T-helper 1 cell treated with Interleukin-12 subunit alpha and Interleukin-12 subunit beta and Interleukin-4 antibody, amounts not matched to agents 30 ng/mL and 1 ng/mL, for 36 hours (primary cell): ENCODE measurements around the gene FMN1. TPM values are rescaled to one million over a fixed set of nuclear protein-coding genes. Genes with fewer than 3 reads are reported as not detected.

Experiments
- intact Hi-C: fragments of 100-400 bp; cut with micrococcal nuclease; formaldehyde crosslinking; loops from one replicate; pipeline ENCODE4 v1.15.1; 2024
- total RNA-seq: library from RNA; stranded (reverse); gene quantifications from 2 replicates; pipeline ENCODE4 v1.2.3, GENCODE V29; 2022

Gene FMN1
- total RNA-seq, 1 donor from 2014 or later = 0.05 TPM

GRCh38 chr15:32893421-32893820, 301.1 kb downstream of the FMN1 start:
- intact Hi-C loops = no loop called here

GRCh38 chr15:32889214-32889613, 305.3 kb downstream of the FMN1 start:
- intact Hi-C loops = no loop called here

- intact Hi-C loops = no loop called here
Measured at GRCh38 chr15:32888221-32888761, 306.2 kb downstream of the FMN1 start.

GRCh38 chr15:32887090-32887489, 307.4 kb downstream of the FMN1 start:
- intact Hi-C loops = no loop called here

GRCh38 chr15:32886459-32886858, 308.1 kb downstream of the FMN1 start:
- intact Hi-C loops = no loop called here

- intact Hi-C loops = no loop called here
Measured at GRCh38 chr15:32885713-32886112, 308.8 kb downstream of the FMN1 start.

- intact Hi-C loops = no loop called here
Measured at GRCh38 chr15:32884146-32884545, 310.4 kb downstream of the FMN1 start.

GRCh38 chr15:32882955-32883354, 311.6 kb downstream of the FMN1 start:
- intact Hi-C loops = no loop called here

GRCh38 chr15:32881528-32881927, 313.0 kb downstream of the FMN1 start:
- intact Hi-C loops = no loop called here

GRCh38 chr15:32880642-32881041, 313.9 kb downstream of the FMN1 start:
- intact Hi-C loops = no loop called here

- intact Hi-C loops = no loop called here
Measured at GRCh38 chr15:32879980-32880379, 314.5 kb downstream of the FMN1 start.

GRCh38 chr15:32878869-32879805, 315.4 kb downstream of the FMN1 start:
- intact Hi-C loops = no loop called here

- intact Hi-C loops = no loop called here
Measured at GRCh38 chr15:32878342-32878741, 316.2 kb downstream of the FMN1 start.

- intact Hi-C loops = no loop called here
Measured at GRCh38 chr15:32877252-32878019, 317.1 kb downstream of the FMN1 start.

- intact Hi-C loops = no loop called here
Measured at GRCh38 chr15:32873284-32874114, 321.0 kb downstream of the FMN1 start.

GRCh38 chr15:32872621-32873283, 321.8 kb downstream of the FMN1 start:
- intact Hi-C loops = no loop called here

GRCh38 chr15:32871883-32872282, 322.6 kb downstream of the FMN1 start:
- intact Hi-C loops = no loop called here

- intact Hi-C loops = no loop called here
Measured at GRCh38 chr15:32870240-32871033, 324.1 kb downstream of the FMN1 start.

GRCh38 chr15:32869776-32870175, 324.7 kb downstream of the FMN1 start:
- intact Hi-C loops = no loop called here

- intact Hi-C loops = no loop called here
Measured at GRCh38 chr15:32867313-32867626, 327.2 kb downstream of the FMN1 start.
